Stimulated activated CD4-positive, alpha-beta T cell treated with anti-CD3 and anti-CD28 coated beads, Interleukin-15, amount 100 ng/mL, for 1 hour (primary cell): ENCODE data around the gene LRG1.
"Not testable (repeated sequence)": the region's sequence is repeated elsewhere in the genome, so short reads cannot be mapped to it uniquely, and the experiment has no call there.

Experiments
- DNase-seq, 2 donors: peaks; one replicate each; pipeline ENCODE4 v3.0.0-alpha.2; 2020; ENCODE audit warnings: low read depth in 1 of 2, low spot score in 1 of 2

The LRG1 gene

DNA sequence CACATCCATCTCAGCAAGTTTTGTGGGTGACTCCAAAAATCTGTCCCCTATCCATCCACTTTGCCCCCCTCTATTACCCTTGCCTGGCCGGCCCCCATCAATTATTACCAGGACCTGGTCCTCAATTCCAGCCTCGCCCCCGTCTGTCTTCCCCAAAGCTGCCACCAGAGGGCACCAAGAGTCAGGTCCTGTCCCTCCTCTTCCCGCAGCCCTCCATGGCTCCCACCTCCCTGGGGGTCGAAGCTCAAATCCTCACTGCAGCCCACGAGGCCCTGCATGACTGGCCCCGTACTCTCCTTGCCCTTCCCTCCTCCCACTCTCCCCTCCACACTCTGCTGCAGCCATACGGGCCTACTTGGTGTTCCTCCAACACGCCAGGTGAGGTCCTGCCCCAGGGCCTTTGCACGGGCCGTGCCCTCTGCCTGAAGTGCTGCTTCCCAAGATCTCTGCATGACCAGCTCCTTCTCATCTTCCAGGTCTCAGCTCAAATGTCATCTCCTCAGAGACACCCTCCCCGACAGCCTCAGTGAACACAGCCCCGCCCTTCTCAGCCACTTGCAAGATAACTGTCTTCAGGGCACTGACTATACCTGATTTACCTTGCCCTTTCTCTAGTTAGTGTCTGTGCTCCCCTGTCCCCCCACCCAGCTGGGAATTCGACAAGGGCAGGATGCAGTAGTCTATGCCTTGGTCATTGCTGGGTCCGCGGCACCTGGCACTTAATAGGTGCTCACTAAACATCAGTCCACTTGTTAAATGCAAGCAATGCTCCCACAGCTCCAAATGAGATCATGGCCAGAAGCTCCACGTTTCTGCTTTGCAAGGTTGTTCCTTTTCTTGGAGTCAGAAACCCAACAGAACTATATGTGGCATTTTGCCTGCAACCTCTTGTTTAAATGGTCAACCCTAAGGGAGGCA lies 36.4 kb upstream of the LRG1 start:
- DNase-seq = peak; percentile 37 to 64

- no peak for DNase-seq
Measured at GRCh38 chr19:4575267-4576015, 35.6 kb upstream of the LRG1 start.

- no peak for DNase-seq
Measured at GRCh38 chr19:4573682-4574081, 33.8 kb upstream of the LRG1 start.

DNA sequence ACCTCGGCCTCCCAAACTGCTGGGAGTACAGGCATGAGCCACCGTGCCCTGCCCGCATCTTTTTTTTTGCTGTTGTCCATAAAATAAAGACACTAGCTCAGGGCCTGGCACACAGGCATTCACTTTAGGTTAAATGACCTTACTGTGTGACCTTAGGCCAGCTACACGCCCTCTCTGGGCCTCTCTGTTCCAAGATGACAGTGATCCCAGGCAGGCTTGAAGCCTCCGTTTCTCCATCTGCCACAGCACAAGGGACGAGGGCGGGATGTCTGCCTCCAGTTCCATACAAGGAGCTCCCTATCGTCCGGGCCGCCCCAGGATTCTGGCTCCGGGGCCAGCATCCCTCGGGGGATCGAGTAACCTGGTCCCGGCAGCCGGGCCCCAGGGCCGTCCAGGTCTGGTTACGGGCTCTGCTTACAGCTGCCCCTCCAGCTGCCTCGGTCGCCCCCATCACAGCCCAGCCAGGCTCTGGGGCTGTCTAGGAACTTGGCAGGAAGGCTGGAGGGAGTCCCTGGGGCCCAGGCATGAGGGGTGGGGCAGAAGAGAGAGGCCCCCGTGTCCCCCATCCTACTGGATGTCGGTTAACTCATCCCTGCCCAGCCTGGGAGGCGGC lies 31.6 kb upstream of the LRG1 start:
- no peak for DNase-seq

GRCh38 chr19:4570916-4571304 lies 31.1 kb upstream of the LRG1 start:
- DNase-seq = no peak

- no peak for DNase-seq
Measured at GRCh38 chr19:4570402-4570801, 30.6 kb upstream of the LRG1 start.

DNA sequence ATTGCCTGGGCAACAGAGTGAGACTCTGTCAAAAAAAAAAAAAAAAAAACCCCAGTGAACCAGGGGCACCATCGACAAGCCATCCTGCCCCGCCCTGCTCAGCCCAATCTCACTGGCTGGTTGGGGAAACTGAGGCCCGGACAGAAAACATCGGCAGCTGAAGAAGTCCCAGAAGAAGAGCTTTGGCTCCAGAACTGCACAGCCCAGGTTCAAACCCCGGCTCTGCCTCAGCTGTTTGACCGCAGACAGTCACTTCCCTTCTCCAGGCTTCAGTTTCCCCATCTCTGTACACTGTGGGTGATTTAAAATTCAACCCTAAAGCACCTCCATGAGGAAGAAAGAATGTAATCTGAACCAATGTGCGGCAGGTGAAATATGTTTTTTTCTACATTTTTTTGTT lies 29.1 kb upstream of the LRG1 start:
- no peak for DNase-seq

GRCh38 chr19:4567584-4568071 lies 27.8 kb upstream of the LRG1 start:
- peak; percentile 22 to 46 for DNase-seq

DNA sequence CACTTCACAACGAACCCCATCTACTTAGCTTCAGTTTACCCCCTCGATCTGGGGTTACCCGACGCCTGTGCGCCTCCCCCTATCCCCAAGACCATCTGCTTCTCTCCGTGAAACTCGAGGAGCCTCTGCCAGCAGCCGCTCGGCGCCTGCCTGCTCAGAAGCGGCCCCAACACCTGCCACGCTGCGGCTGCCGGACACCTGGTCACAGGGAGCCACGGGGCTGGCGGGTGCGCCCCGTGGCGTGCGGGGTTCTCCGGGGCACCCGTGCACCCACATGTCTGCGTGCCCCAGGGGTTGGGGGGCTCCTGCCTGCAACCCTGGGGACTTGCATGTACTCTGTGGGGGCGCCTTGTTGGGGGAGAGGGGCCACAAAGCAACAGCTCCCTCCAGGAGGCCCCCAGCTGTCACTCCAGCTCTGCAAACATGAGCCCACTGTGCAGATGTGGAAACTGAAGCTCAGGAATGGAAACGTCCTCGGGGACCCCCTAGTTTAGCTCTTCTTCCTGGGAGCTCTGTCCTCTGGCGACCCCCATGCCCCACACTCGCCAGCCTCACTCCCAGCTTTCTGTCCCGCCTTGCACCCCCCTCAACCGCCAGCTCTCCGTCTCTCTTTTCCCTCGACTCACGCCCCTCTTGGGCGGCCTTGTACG lies 26.7 kb upstream of the LRG1 start:
- DNase-seq = no peak

- DNase-seq = not testable (repeated sequence)
Measured at GRCh38 chr19:4563562-4563961, 23.7 kb upstream of the LRG1 start.

- not testable (repeated sequence) for DNase-seq
Measured at GRCh38 chr19:4562085-4562484, 22.2 kb upstream of the LRG1 start.

GRCh38 chr19:4559569-4559968 lies 19.7 kb upstream of the LRG1 start, which contains the start of gene SEMA6B:
TSS of gene SEMA6B (minus strand) at chr19:4559684. CDS start at chr19:4558457, 1,227 bp downstream.
- no peak for DNase-seq

- DNase-seq = no peak
Measured at GRCh38 chr19:4557971-4558941, 18.4 kb upstream of the LRG1 start.

DNA sequence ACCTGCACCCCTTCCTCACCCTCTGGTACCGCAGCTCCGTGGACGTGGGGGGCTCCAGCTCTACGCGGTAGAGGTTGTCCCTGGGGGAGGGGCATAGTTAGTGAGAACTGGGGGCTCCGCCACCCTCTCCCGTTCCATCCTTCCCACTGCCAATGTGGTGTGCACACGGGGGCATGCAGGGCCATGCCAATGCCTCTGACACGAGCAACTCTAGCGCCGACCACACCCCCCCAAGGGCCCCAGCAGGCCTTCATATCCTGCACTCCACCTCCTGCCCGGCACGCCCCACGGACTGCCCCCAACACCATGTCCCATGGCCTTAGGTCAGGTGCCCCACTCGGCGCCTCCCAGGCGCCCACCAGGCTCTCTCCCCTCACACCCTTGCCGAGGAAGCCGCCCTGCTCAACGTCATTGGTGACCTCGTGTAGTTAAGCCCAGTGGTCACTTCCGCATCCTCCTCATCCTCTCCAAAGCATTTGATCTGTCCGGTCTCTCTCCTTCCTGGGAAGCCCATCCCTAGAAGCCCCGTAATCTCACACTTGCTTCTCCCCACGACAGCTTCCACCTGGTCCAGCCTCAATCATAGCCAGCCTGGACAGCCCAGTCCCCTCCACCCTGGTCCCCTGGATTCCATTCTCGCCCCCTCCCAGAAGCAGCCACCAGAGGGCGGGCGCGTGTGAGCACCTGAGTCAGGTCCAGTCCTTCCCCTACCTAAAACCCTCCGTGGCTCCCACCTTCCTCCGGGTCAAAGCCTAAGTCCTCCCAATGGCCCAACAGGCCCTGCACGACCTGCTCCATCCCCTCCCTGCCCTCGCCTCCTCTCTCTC lies 17.5 kb upstream of the LRG1 start:
- DNase-seq = no peak

- no peak for DNase-seq
Measured at GRCh38 chr19:4556597-4557127, 16.8 kb upstream of the LRG1 start.

DNA sequence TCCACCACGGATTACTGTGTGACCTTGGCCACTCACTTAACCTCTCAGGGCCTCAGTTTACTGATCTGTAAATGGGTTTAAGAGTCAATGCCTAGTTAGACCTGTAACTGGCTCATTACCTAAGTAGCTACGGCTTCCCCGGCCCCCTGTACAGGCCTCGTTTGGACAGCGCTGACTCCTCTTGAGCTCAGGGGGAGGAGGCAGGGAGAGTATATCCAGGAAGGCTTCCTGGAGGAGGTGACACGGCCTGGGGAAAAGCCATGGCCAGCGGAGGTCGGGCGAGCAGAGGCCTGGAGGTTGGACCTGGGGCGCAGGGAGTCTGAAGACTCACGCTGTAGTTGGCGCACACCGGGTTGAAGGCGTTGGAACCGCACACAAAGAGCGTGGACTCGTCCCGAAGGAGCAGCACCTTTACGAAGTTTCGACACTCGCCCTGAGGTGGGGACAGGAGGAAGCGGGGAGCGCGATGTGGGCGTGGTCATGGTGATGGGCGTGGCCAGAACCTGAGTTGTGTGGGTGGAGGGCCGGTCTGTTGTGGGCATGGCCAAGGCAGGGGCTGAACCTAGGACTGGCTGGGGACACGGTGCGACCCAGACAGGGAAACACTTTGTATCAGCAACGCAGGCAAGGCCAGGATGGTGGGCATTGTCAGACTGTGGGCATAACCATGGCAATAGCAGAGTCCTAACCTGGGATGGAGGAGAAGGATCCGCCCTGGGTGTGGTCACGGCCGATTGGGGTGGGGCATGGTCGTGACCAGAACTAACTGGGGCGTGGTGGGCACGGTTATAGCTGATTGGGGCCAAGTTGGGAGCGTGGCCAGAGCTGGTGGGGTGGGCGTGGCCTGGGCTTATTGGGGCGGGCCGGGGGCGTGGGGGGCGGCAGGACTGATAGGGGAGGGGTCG lies 16.1 kb upstream of the LRG1 start:
- DNase-seq = no peak

DNA sequence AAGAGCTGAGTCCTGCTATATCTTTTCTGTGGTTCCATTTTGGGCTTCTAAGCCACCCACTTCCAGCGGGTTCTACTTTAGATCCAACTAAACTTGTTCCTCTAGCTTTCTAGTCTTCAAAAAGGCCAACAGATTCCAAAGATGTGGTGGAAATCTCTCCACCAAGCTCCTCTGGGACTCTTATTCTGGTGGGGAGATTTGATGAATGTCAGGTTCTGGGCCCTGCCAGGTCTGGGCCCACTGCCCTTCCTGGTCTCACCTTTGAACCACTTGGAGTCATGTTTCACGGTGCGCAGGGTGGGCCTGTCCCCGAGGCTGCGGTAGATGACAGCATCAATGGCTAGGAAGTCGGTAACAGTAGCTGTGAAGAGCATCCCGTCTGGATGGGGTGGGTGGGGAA lies 14.9 kb upstream of the LRG1 start:
- DNase-seq = no peak

- DNase-seq = no peak
Measured at GRCh38 chr19:4553775-4554174, 13.9 kb upstream of the LRG1 start.
